Esophagus muscularis mucosa (tissue), 2 donors: ENCODE data around the gene FHIP1B.

ENCODE experiments used
- EP300 ChIP-seq: sonication (generic); formaldehyde crosslinking; IDR thresholded peaks from one replicate; pipeline ENCODE4 v1.6.1; 2017; ENCODE audit warnings: antibody characterized with exemption
- POLR2A ChIP-seq: fragments of 450-650 bp; IDR thresholded peaks from one replicate; pipeline ENCODE4 v1.6.1; 2017; ENCODE audit warnings: antibody characterized with exemption, moderate library complexity, mild to moderate bottlenecking, low read depth

GRCh38 chr11:6224421-6224820, 10.0 kb downstream of the FHIP1B start:
- no peak for TF ChIP-seq POLR2A
- TF ChIP-seq EP300: no peak
